HepG2 (cell line): ENCODE data around the gene GNPAT. TPM values are rescaled to one million over a fixed set of nuclear protein-coding genes. Genes with fewer than 3 reads are reported as not detected.
A peak's percentile ranks its signal among the peaks of the same experiment; 100 is the strongest.

Source experiments
- ATF1 ChIP-seq: IDR thresholded peaks from 2 replicates; pipeline ENCODE4 v1.6.1; 2016; ENCODE audit warnings: mild to moderate bottlenecking, control low read depth
- DNMT1 ChIP-seq: sonication (generic); formaldehyde crosslinking; IDR thresholded peaks from 2 replicates; pipeline ENCODE4 v1.5.1; 2020; ENCODE audit warnings: mild to moderate bottlenecking, missing genetic modification reagents
- HOXA7 ChIP-seq: sonication (generic); formaldehyde crosslinking; IDR thresholded peaks from 2 replicates; pipeline ENCODE4 v1.8.1; 2022; ENCODE audit warnings: mild to moderate bottlenecking, missing genetic modification reagents, moderate library complexity
- KAT7 ChIP-seq: IDR thresholded peaks from 2 replicates; pipeline ENCODE4 v1.6.1; 2018; ENCODE audit warnings: borderline replicate concordance, missing compliant biosample characterization
- MEIS1 ChIP-seq: sonication (generic); formaldehyde crosslinking; IDR thresholded peaks from 2 replicates; pipeline ENCODE4 v1.9.0; 2021; ENCODE audit warnings: mild to moderate bottlenecking, missing genetic modification reagents, moderate library complexity, borderline replicate concordance
- NKX3-1 ChIP-seq: sonication (generic); formaldehyde crosslinking; IDR thresholded peaks from 2 replicates; pipeline ENCODE4 v1.5.0; 2020; ENCODE audit warnings: missing genetic modification reagents
- PAXIP1 ChIP-seq: sonication (generic); formaldehyde crosslinking; conservative IDR thresholded peaks from 2 replicates; pipeline ENCODE4 v1.4.0; 2020; ENCODE audit warnings: mild to moderate bottlenecking, missing genetic modification reagents, moderate library complexity
- REPIN1 ChIP-seq: sonication (generic); formaldehyde crosslinking; IDR thresholded peaks from 2 replicates; pipeline ENCODE4 v1.8.0; 2022; ENCODE audit warnings: missing genetic modification reagents, low read depth, mild to moderate bottlenecking, borderline replicate concordance
- SETDB1 ChIP-seq: sonication (generic); formaldehyde crosslinking; IDR thresholded peaks from 2 replicates; pipeline ENCODE4 v1.5.1; 2020; ENCODE audit warnings: missing genetic modification reagents, mild to moderate bottlenecking, borderline replicate concordance
- STAG1 ChIP-seq: sonication (generic); formaldehyde crosslinking; IDR thresholded peaks from 2 replicates; pipeline ENCODE4 v1.4.0; 2020; ENCODE audit warnings: missing genetic modification reagents
- TCF7L2 ChIP-seq: IDR thresholded peaks from 2 replicates; pipeline ENCODE4 v1.6.1; 2011; ENCODE audit warnings: mild to moderate bottlenecking, low read depth, low read length, moderate library complexity
- ZBTB1 ChIP-seq: sonication (generic); formaldehyde crosslinking; IDR thresholded peaks from 2 replicates; pipeline ENCODE4 v1.4.0; 2020; ENCODE audit warnings: missing genetic modification reagents, borderline replicate concordance
- ZC3H13 ChIP-seq: sonication (generic); formaldehyde crosslinking; IDR thresholded peaks from 2 replicates; pipeline ENCODE4 v1.8.1; 2023; ENCODE audit warnings: mild to moderate bottlenecking, missing genetic modification reagents, moderate library complexity
- ZHX2 ChIP-seq, 2 experiments: sonication (generic) in 1 of 2; formaldehyde crosslinking in 1 of 2; IDR thresholded peaks; 2 replicates each; pipeline versions ENCODE4 v1.6.1 to v1.9.0; 2014 to 2022; ENCODE audit warnings: antibody characterized with exemption in 1 of 2, borderline replicate concordance in 1 of 2, inconsistent platforms in 1 of 2, low read depth in 1 of 2, missing genetic modification reagents in 1 of 2
- ZNF256 ChIP-seq: sonication (generic); formaldehyde crosslinking; conservative IDR thresholded peaks from 2 replicates; pipeline ENCODE4 v1.4.0; 2020; ENCODE audit warnings: missing genetic modification reagents
- ZNF33A ChIP-seq: sonication (generic); formaldehyde crosslinking; IDR thresholded peaks from 2 replicates; pipeline ENCODE4 v1.5.1; 2020; ENCODE audit warnings: missing genetic modification reagents, mild to moderate bottlenecking, moderate library complexity, borderline replicate concordance
- ZNF549 ChIP-seq: sonication (generic); formaldehyde crosslinking; IDR thresholded peaks from 2 replicates; pipeline ENCODE4 v1.5.0; 2020; ENCODE audit warnings: missing genetic modification reagents
- ZNF572 ChIP-seq: sonication (generic); formaldehyde crosslinking; IDR thresholded peaks from 2 replicates; pipeline ENCODE4 v1.5.1; 2020; ENCODE audit warnings: mild to moderate bottlenecking, missing genetic modification reagents
- ZSCAN12 ChIP-seq: sonication (generic); formaldehyde crosslinking; IDR thresholded peaks from 2 replicates; pipeline ENCODE4 v1.9.0; 2021; ENCODE audit warnings: mild to moderate bottlenecking, missing genetic modification reagents
- polyA plus RNA-seq, 8 experiments: library from polyadenylated mRNA; depleted of rRNA in 3 of 8; stranded (reverse) in 7 of 8; unstranded in 1 of 8; fragments of >200 nt; fragmentation: Illumina TruSeq in 4 of 8; extraction: Trizol in 4 of 8; gene quantifications; 2 replicates each; pipeline versions ENCODE4 v1.2.1 to v1.2.3, GENCODE V29; 2011 to 2016; ENCODE audit warnings: low read depth in 4 of 8, missing spikeins in 1 of 8, mixed read lengths in 1 of 8; ENCODE audit not compliant: insufficient read depth in 1 of 8
- total RNA-seq, 5 experiments: library from RNA; depleted of rRNA; stranded (reverse); fragments of >200 nt; fragmentation: Illumina TruSeq; extraction: Trizol; gene quantifications; 2 replicates each; pipeline ENCODE4 v1.2.3, GENCODE V29; 2016; ENCODE audit warnings: low read depth in 1 of 5

Gene GNPAT
- total and polyA plus RNA-seq, 2 of the 13 experiments (the other 11 are each of a cell fraction or from before 2014, with no cell fraction given) = 58.3 to 114 TPM

- TF ChIP-seq MEIS1 (no peak), STAG1 (no peak), ZNF256 (CRISPR knock-in tag) (no peak), ZNF33A (CRISPR knock-in tag) (no peak), ZC3H13 (CRISPR knock-in tag) (no peak), REPIN1 (CRISPR knock-in tag) (no peak), ATF1 (CRISPR knock-in tag) (peak; percentile 37; the same call in 1 of the 2 replicates), ZSCAN12 (CRISPR knock-in tag) (no peak), TCF7L2 (peak; percentile 90), KAT7 (CRISPR knock-in tag) (no peak), ZHX2 (IDR thresholded peaks at IDR 0.05; ENCODE audit: low read depth) (no peak), ZHX2 (CRISPR knock-in tag; IDR thresholded peaks at IDR 0.05; ENCODE audit: borderline replicate concordance) (no peak), ZBTB1 (CRISPR knock-in tag) (no peak), SETDB1 (CRISPR knock-in tag) (no peak), ZNF572 (CRISPR knock-in tag) (no peak), HOXA7 (no peak), PAXIP1 (CRISPR knock-in tag) (peak; percentile 91), DNMT1 (CRISPR knock-in tag) (no peak), NKX3-1 (CRISPR knock-in tag) (no peak), ZNF549 (CRISPR knock-in tag) (no peak)
Measured at GRCh38 chr1:231219422-231220401, 21.3 kb upstream of the GNPAT start (continued).
